ENCODE results near the gene HNRNPM. TPM values are rescaled to one million over a fixed set of nuclear protein-coding genes. Genes with fewer than 3 reads are reported as not detected.
A peak's percentile ranks its signal among the peaks of the same experiment; 100 is the strongest.

Gene HNRNPM
- total RNA-seq, 2 experiments from 2014 or later = 269 to 272 TPM

DNA sequence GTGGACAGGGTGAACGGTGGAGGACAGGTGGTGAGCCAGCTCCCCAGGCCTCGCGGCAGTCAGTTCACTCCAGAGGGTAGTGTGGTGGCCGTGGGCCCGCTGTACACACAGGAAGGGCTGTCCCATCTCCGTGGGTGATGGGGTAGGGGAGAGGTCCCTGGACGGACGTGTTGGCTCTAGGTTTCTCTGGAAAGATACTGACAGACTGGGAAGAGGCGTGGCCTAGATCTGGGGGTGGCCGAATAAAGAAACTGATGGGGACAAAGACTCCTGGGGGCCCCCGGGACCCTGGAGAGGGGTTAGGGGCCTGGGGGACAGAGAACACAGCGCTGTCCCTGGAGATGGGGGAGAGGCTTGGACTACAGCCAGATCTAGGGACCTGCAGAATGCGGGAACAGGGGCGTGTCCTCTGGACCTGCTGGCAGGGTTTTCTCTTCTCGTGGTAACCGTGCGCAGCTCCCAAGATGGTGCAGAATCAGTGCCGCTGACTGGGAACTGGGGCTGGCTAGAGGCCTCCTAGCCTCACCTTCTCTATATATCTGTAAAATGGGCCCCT, 61.7 kb downstream of the HNRNPM start:
- intact Hi-C loops (cut with DNase I, micrococcal nuclease) = loop anchor here in 1 of 2 experiments (1.0 to 5.0 kb wide), 2 partner anchors 71 to 151 kb away; partner anchors contain the start of gene MYO1F
- no peaks in the 10 kb centered on the region for H3K9me3 Mint-ChIP-seq

GRCh38 chr19:8510589-8511115, 65.9 kb downstream of the HNRNPM start:
- no peak for DNase-seq
- Histone ChIP-seq H3K4me3 (ENCODE audit: low read length) (no peak overlapping the region), H3K27me3 (ENCODE audit: control insufficient read depth in 1 of 2, insufficient read depth in 2 of 2, low read length in 2 of 2) (no peaks in the 10 kb centered on the region), H3K27ac (ENCODE audit: low read depth in 1 of 2, low read length in 2 of 2) (no peak overlapping the region), H3K9me3 (ENCODE audit: control insufficient read depth in 1 of 2, insufficient read depth in 1 of 2, low read length in 2 of 2) (peaks cover 0 to 4% of the 10 kb centered on the region in 2 experiments), H3K36me3 (ENCODE audit: insufficient read depth, low read length) (peaks cover 19% of the 10 kb centered on the region), H3K4me1 (ENCODE audit: insufficient read depth, low read length) (peaks cover 48% of the 10 kb centered on the region)
- TF ChIP-seq CTCF (IDR thresholded peaks at IDR 0.05) = no peak
- intact Hi-C loops (cut with DNase I, micrococcal nuclease) = no loop called here
- Mint-ChIP-seq H3K4me3 (no peak overlapping the region), H3K9me3 (no peaks in the 10 kb centered on the region), H3K36me3 (ENCODE audit: low read depth) (peaks cover 40% of the 10 kb centered on the region), H3K4me1 (ENCODE audit: low read depth) (peaks cover 39% of the 10 kb centered on the region), H3K27ac (no peak overlapping the region), H3K27me3 (no peaks in the 10 kb centered on the region)
- ChIA-PET CTCF (no interaction called here), POLR2A (no interaction called here)
- ATAC-seq (ENCODE audit: poor library complexity) = no peak

More for the DNA sequence above, 61.7 kb downstream of the HNRNPM start:
- peaks cover 19% of the 10 kb centered on the region for H3K4me1 Mint-ChIP-seq (ENCODE audit: low read depth)
- peak overlapping the region; percentile 93 for H3K4me3 Mint-ChIP-seq
- H3K9me3 ChIP-seq (ENCODE audit: control insufficient read depth in 1 of 2, insufficient read depth in 1 of 2, low read length in 2 of 2) = no peaks in the 10 kb centered on the region
- no peaks in the 10 kb centered on the region for H3K27me3 Mint-ChIP-seq
- ATAC-seq (ENCODE audit: poor library complexity) (no peak), DNase-seq (no peak)
- CTCF ChIA-PET = interaction anchor here (1.1 to 1.6 kb wide), 7 partner anchors 20 to 94 kb away, joined by 3 to 10 read pairs (median 6); partner anchors contain the start of gene MARCHF2
- peaks cover 40% of the 10 kb centered on the region for H3K4me1 ChIP-seq (ENCODE audit: insufficient read depth, low read length)
- no peaks in the 10 kb centered on the region for H3K27me3 ChIP-seq (ENCODE audit: control insufficient read depth in 1 of 2, insufficient read depth in 2 of 2, low read length in 2 of 2)
- peak overlapping the region; percentile 85 for H3K27ac Mint-ChIP-seq
- peak overlapping the region; percentile 5 to 46 for H3K27ac ChIP-seq (ENCODE audit: low read depth in 1 of 2, low read length in 2 of 2)
- H3K36me3 ChIP-seq (ENCODE audit: insufficient read depth, low read length) = peaks cover 10% of the 10 kb centered on the region
- H3K4me3 ChIP-seq (ENCODE audit: low read length) = peak overlapping the region; percentile 75
- POLR2A ChIA-PET = interaction anchor here (1.0 to 2.8 kb wide), 9 partner anchors 8 to 93 kb away, joined by 3 to 29 read pairs (median 9); partner anchors contain the start of genes MARCHF2 and ZNF414
- peaks cover 15% of the 10 kb centered on the region for H3K36me3 Mint-ChIP-seq (ENCODE audit: low read depth)
- TF ChIP-seq CTCF (IDR thresholded peaks at IDR 0.05) = no peak

- peaks cover 33% of the 10 kb centered on the region for H3K36me3 Mint-ChIP-seq (ENCODE audit: low read depth)
- POLR2A ChIA-PET = interaction anchor here (8.6 kb wide), 1 partner anchor 66 kb away, joined by 185 read pairs; the partner anchor contains the start of gene MYO1F
- intact Hi-C loops (cut with DNase I, micrococcal nuclease) = no loop called here
- H3K4me3 Mint-ChIP-seq = no peak overlapping the region
- H3K9me3 Mint-ChIP-seq = no peaks in the 10 kb centered on the region
- no peaks in the 10 kb centered on the region for H3K27me3 Mint-ChIP-seq
- no peak overlapping the region for H3K27ac Mint-ChIP-seq
- no peak for DNase-seq
- Histone ChIP-seq H3K4me1 (ENCODE audit: insufficient read depth, low read length) (peaks cover 48% of the 10 kb centered on the region), H3K9me3 (ENCODE audit: control insufficient read depth in 1 of 2, insufficient read depth in 1 of 2, low read length in 2 of 2) (peaks cover 0 to 4% of the 10 kb centered on the region in 2 experiments), H3K4me3 (ENCODE audit: low read length) (no peak overlapping the region), H3K27me3 (ENCODE audit: control insufficient read depth in 1 of 2, insufficient read depth in 2 of 2, low read length in 2 of 2) (no peaks in the 10 kb centered on the region), H3K27ac (ENCODE audit: low read depth in 1 of 2, low read length in 2 of 2) (no peak overlapping the region), H3K36me3 (ENCODE audit: insufficient read depth, low read length) (peaks cover 19% of the 10 kb centered on the region)
- peaks cover 40% of the 10 kb centered on the region for H3K4me1 Mint-ChIP-seq (ENCODE audit: low read depth)
- ATAC-seq (ENCODE audit: poor library complexity) = no peak
- no peak for TF ChIP-seq CTCF (IDR thresholded peaks at IDR 0.05)
- CTCF ChIA-PET = interaction anchor here (5.5 kb wide), 1 partner anchor 69 kb away, joined by 41 read pairs; no protein-coding TSS in a partner anchor
Observed at GRCh38 chr19:8511573-8512101, 66.9 kb downstream of the HNRNPM start.

Data from CD4-positive, alpha-beta T cell (primary cell).